Ramos (cell line): ENCODE measurements around the gene NUP210L.
"Not testable (repeated sequence)": the region's sequence is repeated elsewhere in the genome, so short reads cannot be mapped to it uniquely, and the experiment has no call there.

ENCODE experiments used
- in situ Hi-C: fragments of 300-500 bp; cut with MboI; formaldehyde crosslinking; loops from one replicate; pipeline ENCODE4 v1.14.3; 2022; ENCODE audit warnings: low sequenced_read_pairs; ENCODE audit not compliant: unreplicated experiment

Gene NUP210L

DNA sequence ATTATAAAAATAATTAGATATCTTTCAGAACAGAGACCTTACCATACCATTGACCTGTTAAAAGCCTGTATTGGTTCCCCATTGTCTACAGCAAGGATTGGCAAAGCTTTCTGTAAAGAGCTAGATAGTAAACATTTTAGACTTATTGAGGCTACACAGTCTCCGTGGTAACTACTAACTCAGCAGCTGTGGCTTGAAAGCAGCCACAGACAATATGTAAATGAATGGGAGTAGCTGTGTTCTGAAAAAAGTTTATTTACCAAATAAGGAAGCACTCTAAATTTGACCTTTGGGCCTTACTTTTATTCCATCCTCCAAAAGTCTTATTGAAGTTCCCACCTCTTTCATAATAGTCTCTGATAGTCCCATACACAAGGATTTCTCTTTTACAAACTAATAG is 39.7 kb downstream of the NUP210L start:
- in situ Hi-C loops, result no loop called here

DNA sequence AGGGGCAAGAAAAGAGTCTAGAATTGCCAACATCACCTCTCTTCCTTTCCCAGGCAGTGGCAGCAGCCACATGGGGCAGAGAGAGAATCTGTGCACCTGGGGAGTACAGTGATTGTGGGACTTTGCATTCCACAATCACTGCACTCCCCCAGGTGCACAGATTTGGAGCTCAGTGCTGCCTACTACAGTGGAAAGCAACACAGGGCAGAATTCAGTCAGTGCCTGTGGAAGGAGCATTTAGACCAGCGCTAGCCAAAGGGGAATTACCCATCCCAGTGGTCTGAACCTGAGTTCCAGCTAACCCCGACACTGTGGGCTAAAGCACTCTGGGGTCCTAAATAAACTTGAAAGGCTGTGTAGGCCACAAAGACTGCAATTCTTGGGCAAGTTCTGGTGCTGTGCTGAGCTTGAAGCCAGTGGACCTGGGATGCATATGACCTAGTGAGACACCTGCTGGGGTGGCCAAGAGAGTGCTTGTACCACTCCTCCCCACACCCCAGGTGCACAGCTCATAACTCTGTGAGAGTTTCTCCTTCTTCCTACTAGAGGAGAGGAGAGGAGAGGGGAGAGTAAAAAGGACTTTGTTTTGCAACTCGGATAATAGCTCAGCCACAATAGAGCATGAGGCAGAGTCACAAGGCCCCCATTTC is 50.3 kb downstream of the NUP210L start:
- in situ Hi-C loops, result no loop called here

DNA sequence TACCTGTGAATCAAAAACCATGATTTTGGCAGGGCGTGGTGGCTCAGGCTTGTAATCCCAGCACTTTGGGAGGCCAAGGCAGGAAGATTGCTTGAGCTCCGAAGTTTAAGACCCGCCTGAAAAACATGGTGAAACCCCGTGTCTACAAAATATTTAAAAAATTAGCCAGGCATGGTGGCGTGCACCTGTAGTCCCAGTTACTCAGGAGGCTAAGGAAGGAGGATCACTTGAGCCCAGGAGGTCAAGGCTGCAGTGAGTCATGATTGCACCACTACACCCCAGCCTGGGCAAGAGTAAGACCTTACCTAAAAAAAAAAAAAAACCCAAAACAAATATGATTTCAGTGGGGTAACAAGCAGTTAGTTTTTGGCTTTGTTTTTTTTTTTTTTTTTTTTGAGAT is 54.7 kb downstream of the NUP210L start:
- in situ Hi-C loops, result not testable (repeated sequence)

DNA sequence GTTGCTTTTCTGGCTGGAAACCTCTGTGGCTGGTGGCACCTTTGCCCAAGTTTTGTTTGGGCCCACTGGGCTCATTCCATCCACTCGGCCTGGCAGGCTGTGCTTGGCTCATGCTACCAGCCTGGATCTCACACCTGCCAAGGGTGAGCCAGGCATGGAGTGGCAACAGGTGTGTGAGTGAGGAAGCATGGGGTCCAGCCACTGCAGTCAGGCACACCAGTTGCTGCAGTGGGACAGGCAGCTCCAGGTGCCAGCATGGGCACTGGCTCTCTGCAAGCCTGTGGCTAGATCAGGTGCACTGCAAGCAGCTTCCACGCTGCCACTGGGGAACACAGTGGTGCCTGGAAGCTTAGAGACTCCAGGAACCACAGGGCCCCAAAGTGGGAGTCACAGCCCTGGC is 57.0 kb downstream of the NUP210L start:
- in situ Hi-C loops, result no loop called here

DNA sequence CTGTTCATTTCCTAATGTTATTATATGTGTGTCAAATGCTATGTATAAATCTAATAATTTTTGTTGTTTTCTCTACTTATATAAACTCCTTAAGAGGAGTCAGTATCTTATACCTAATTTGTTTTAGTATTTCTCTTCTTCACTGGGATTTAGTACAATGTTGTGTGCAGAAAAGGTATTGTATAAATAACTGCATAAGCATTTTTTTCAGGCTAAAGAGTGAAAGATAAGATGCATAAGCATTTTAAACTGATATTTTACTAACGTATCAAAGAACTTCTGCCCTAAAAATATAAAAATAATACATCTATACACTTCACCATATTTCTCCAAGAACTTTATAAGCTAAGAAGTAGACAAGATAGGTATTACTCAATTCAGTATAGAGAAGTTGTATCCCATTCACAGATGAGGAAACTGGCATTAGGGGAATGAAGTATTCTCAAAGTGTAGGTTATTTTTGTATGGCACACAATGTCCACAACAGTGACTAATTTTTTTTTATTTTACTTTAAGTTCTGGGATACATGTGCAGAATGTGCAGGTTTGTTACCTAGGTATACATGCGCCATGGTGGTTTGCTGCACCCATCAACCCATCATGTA is 59.3 kb downstream of the NUP210L start:
- in situ Hi-C loops, result no loop called here

DNA sequence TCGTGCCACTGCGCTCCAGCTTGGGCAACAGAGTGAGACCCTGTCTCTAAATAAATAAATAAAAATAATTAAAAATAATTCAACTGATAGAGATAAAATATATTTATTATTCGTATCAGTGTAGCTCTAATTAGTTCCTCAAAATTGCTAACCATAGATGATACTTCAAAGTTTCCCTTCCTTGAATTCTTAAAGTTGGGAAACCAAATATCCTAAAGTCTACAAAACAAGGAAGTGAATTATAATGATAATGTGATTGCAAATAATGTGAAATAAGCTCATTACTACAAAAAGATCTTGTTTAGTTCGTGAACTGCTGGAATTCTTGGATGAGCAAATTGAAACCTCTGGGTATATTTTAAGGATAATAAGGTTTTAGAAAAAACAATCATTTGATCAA is 60.5 kb downstream of the NUP210L start:
- in situ Hi-C loops, result no loop called here

DNA sequence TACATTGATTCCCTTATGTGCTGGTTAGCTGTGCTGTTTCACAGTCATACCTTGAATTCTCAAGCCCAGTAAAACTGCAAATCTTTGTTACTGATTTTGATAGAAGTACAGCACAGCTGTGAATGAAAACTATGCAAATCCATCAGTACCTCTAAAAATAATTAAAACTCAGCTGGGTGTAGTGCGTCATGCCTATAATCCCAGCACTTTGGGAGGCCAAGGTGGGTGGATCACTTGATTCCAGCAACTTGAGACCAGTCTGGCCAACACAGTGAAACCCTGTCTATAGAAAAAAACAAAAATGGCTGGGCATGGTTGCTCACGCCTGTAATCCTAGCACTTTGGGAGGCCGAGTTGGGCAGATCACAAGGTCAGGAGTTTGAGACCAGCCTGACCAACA is 61.2 kb downstream of the NUP210L start:
- in situ Hi-C loops, result no loop called here

DNA sequence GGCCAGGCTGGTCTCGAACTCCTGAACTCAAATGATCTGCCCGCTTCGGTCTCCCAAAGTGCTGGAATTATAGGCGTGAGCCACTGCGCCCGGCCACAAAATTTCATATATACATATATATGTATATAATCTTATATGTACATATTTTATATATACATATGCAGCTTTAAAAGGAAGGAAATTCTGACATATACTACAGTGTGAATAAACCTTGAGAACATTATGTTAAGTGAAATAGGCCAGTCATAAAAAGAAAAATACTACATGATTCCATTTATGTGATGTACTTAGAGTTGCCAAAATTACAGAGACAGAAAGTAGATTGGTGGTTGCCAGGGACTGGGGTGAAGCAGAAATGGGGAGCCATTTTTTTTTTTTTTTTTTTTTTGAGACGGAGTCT is 63.2 kb downstream of the NUP210L start:
- in situ Hi-C loops, result no loop called here

DNA sequence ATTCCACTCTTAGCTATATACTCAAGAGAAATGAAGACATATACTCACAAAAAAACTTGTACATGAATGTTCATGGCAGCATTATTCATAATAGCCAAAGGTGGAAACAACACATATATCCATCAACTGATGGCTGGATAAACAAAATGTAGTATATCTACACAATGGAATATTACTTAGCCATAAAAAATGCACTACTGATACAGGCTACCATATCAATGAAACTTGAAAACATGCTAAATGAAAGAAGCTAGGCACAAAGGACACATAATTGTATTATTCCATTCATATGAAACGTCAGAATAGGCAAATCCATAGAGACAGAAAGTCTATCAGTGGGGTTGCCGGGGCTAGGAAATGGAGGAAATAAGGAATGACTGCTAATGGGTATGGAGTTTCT is 67.3 kb downstream of the NUP210L start:
- in situ Hi-C loops, result no loop called here

DNA sequence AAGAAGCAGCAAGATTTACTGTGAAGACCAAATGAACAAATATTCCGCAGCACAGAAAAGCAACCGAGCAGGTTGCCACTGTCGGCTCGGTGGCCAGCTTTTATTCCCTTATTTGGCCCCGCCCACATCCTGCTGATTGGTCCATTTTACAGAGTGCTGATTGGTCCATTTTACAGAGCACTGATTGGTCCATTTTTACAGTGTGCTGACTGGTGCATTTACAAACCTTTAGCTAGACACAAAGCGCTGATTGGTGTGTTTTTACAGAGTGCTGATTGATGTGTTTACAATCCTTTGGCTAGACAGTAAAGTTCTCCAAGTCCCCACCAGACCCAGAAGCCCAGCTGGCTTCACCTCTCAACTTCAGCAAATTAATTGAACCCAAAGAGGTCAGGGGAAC is 71.8 kb downstream of the NUP210L start:
- in situ Hi-C loops, result not testable (repeated sequence)

DNA sequence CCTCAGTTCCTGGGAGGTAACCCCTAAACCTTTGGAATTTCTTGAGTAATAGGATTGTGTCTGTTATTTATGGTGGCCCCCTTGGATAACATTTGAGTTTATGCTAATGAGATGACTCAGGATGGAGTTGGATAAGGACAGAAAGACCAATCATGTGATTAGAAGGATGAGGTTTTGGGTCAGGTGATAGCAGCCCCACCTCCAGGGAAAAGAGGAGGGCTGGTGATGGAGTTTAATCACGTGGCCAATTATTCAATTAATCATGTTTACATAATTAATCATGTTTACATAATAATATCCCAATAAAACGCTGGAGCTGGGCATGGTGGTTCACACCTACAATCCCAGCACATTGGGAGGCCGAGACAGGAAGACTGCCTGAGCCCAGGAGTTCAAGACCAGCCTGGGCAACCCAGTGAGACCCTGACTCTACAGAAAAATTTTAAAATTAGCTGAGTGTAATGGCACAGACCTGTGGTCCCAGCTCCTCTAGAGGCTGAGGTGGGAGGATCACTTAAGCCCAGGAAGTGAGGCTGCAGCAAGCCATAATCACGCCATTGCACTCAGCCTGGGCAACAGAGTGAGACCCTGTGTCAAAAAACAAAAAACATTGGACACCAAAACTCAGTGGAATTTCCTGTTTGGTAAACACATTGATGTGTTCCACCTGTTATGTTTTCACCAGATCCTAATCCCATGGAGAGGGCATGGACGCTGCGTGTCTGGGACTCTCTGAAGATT is 73.3 kb downstream of the NUP210L start:
- in situ Hi-C loops, result no loop called here

DNA sequence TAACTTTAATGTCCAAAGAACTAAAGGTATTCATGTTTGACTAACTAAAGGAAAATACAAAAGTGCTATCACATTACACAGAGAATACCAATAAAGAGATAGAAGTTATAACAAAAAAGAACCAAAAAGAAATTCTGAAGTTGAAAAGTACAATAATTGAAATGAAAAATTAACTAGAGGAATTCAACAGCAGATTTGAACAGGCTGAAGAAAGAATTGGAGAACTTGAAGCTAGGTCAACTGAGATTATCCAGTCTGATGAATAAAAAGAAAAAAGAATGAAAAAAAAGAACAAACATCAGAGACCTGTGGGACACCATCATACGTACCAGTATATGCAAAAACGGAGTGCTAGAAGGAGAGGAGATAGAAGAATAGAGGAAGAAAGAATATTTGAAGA is 78.5 kb downstream of the NUP210L start:
- in situ Hi-C loops, result no loop called here

DNA sequence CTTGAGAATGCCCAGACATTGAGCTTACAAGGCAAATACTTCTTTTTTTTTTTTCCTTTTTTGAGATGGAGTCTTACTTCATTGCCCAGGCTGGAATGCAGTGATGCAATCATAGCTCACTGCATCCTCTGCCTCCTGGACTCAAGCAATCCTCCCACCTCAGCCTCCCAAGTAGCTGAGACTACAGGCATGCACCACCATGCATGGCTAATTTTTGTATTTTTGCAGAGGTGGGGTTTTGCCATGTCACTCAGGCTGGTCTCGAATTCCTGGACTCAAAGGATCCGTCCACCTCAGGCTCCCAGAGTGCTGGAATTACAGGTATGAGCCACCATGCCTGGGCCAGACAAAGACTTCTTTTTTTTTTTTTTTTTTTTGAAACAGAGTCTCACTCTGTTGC is 79.1 kb downstream of the NUP210L start:
- in situ Hi-C loops, result no loop called here

DNA sequence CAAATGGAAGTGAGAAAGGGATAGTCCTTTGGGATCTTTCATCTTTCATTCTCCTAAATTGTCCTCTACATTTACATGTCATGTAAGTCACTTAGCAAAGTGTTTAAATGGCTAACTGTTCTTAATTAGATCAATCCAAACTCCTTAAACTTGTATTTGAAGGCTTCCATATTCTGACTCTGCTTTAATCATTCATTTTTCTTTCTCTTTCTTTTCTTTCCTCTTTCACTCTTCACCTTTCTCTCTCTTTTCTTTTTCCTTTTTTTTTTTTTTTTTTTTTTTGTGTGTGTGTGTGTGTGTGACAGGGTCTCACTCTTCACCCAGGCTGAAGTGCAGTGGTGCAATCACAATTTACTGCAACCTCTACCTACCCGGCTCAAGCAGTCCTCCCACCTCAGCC is 92.6 kb downstream of the NUP210L start:
- in situ Hi-C loops, result no loop called here

DNA sequence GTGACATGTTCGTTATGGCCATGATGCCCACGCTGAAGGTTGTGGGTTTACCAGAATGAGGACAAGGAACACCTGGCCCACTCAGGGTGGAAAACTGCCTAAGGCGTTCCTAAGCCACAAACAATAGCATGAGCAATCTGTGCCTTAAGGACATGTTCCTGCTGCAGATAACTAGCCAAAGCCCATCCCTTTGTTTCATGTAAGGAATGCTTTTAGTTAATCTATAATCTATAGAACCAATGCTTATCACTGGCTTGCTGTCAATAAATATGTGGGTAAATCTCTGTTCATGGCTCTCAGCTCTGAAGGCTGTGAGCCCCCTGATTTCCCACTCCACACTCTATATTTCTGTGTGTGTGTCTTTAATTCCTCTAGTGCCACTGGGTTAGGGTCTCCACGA is 107.4 kb downstream of the NUP210L start:
- in situ Hi-C loops, result not testable (repeated sequence)

DNA sequence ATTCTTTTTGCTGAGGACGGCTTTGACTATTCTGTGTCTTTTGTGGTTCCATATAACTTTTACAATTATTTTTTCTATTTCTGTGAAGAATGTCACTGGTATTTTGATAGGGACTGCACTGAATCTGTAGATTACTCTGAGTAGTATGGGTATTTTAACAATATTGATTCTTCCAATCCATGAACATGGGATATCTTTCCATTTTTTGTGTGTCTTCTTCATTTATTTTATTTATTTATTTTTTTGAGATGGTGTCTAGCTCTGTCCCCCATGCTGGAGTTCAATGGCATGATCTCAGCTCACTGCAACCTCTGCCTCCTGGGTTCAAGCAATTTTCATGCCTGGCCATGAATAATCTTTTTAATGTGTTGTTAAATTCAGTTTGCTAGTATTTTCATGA is 121.2 kb downstream of the NUP210L start:
- in situ Hi-C loops, result not testable (repeated sequence)

DNA sequence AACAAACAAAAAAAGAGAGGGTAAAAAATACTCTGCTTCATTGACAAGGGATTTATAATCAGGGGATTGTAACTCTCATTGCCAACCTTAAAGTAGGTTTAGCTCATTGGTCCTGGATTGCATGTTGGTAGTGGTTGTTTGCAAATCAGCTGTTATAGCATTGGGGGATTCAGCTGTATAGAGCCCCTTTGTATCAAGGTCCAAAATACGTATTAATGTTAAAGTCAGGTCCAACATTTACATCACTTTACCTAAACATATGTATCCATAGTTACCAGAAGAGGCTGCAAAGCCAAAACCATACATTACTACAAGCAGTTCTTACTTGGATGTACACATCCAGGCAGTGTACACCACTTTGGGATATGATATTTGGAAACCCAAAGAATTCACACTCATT is 134.9 kb downstream of the NUP210L start:
- in situ Hi-C loops, result no loop called here

DNA sequence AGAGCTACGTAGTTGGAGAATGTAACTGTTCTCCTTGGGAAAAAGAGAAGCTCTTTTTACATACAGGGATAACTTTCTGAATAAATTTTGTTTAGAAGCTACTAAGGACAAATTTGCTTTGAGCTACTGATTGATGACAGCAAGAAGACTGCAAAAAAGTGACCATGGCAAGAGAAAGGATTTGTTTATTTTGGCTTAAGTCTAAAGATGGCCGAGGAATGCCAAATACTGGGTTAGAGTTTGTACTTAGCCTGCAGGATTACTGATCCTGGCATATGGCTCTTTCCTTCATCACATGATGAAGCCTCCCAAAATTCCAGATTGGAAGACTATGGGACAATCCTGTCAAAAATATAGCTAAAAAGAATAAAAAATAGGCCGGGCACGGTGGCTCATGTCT is 135.6 kb downstream of the NUP210L start:
- in situ Hi-C loops, result no loop called here

DNA sequence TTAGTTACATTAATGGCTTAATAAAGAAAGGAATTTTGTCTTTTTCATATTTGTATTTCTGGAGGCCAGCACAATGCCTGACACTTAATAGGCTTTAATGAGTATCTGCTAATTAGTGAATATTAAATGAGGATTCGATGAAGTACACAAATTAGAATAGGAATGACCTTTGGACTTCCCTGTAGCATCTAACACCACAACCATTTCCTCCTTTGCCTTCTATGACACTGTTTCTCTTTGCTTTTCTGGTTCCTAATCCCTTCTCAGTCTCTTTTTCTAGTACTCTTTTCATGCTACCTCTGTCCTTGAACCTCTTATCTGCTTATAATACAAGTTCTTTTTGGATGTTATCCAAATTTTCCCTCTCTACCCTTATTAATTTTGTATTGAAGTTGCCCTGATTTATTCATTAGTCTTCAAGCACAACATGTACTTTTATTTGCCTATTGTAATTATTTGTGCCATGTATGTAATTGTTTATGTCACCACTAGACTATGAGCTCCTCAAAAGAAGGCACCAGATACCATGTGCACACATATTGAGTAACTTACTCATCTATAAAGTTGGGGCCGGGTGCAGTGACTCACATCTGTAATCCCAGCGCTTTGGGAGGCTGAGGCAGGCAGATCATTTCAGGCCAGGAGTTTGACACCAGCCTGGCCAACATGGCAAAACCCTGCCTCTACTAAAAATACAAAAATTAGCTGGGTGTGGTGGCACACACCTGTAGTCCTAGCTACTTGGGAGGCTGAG is 140.5 kb downstream of the NUP210L start:
- in situ Hi-C loops, result no loop called here

DNA sequence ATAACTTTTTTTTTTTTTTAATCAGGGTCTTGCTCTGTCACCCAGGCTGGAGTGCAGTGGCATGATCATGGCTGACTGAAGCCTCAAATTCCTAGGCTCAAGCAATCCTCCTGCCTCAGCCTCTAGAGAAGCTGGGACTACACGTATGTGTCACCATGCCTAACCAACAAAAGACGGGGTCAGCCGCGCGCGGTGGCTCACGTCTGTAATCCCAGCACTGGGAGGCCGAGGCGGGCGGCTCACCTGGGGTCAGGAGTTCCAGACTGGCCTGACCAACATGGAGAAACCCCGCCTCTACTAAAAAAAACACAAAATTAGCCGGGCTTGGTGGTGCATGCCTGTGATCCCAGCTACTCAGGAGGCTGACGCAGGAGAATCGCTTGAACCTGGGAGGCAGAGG is 142.3 kb downstream of the NUP210L start:
- in situ Hi-C loops, result not testable (repeated sequence)

DNA sequence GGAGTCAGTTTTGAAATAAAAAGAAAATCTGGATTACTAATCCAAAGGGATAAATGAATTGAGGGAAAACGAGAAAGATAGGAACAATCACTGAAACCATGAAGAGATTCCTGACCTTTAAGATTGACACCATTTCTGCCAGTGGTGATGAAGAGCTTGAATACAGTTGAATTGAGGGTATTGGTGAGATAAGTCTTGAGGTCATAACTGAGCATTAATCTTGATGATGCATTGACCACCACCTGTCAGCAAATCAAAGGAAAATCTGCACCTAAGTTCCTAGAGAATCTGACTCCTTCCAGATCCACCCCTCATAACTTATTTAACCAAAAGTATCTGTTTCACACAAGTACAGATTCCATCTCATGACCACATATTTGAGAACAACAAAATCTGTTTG is 142.7 kb downstream of the NUP210L start:
- in situ Hi-C loops, result no loop called here
